T-helper 17 cell (primary cell): ENCODE measurements around the gene SETBP1. TPM values are rescaled to one million over a fixed set of nuclear protein-coding genes. Genes with fewer than 3 reads are reported as not detected.
"Not testable (repeated sequence)": the region's sequence is repeated elsewhere in the genome, so short reads cannot be mapped to it uniquely, and the experiment has no call there.

Experiments used
- ATAC-seq: fragments of 150-1000 bp; cut with Tn5 transposase; 2 replicates; pipeline ENCODE4 v1.10.0; 2021; ENCODE audit warnings: mild to moderate bottlenecking, moderate library complexity
- DNase-seq, 3 donors: peaks; one replicate each; pipeline versions ENCODE4 v3.0.0 to v3.0.0-alpha.2; 2020 to 2021
- H3K9me3 ChIP-seq: one replicate; pipeline ENCODE4 v1.7.0; 2013; ENCODE audit warnings: low read length, mild to moderate bottlenecking; ENCODE audit not compliant: control insufficient read depth, poor library complexity, severe bottlenecking
- H3K27ac Mint-ChIP-seq: one replicate; pipeline ENCODE4 v1.8.0; 2022; ENCODE audit warnings: mild to moderate bottlenecking, moderate library complexity, mixed read lengths
- H3K27me3 Mint-ChIP-seq: one replicate; pipeline ENCODE4 v1.8.0; 2022; ENCODE audit warnings: mixed read lengths
- H3K36me3 Mint-ChIP-seq: one replicate; pipeline ENCODE4 v1.8.0; 2022; ENCODE audit warnings: low read depth, mixed read lengths
- H3K4me1 Mint-ChIP-seq: one replicate; pipeline ENCODE4 v1.8.0; 2022; ENCODE audit warnings: mild to moderate bottlenecking, mixed read lengths
- H3K4me3 Mint-ChIP-seq: one replicate; pipeline ENCODE4 v1.8.0; 2022; ENCODE audit warnings: mild to moderate bottlenecking, moderate library complexity, mixed read lengths
- total RNA-seq, 4 donors: library from RNA in 2 of 4; stranded (reverse) in 2 of 4; gene quantifications; one replicate each; pipeline ENCODE4 v1.2.3 and lab custom pipeline; 2022 to 2026

SETBP1 gene
- total RNA-seq, 2 donors from 2014 or later = 0.83 to 3.6 TPM

GRCh38 chr18:44790860-44791259, 110.2 kb downstream of the SETBP1 start:
- peaks cover 50% of the 10 kb centered on the region for H3K27me3 Mint-ChIP-seq
- peaks cover 8% of the 10 kb centered on the region for H3K4me1 Mint-ChIP-seq

GRCh38 chr18:44791520-44791919, 110.8 kb downstream of the SETBP1 start:
- H3K9me3 ChIP-seq = no peaks in the 10 kb centered on the region
- peaks cover 4% of the 10 kb centered on the region for H3K4me1 Mint-ChIP-seq
- no peak overlapping the region for H3K27ac Mint-ChIP-seq
- no peak for DNase-seq
- no peak for ATAC-seq
- peaks cover 3% of the 10 kb centered on the region for H3K36me3 Mint-ChIP-seq
- H3K4me3 Mint-ChIP-seq = no peak overlapping the region
- peaks cover 43% of the 10 kb centered on the region for H3K27me3 Mint-ChIP-seq

More at GRCh38 chr18:44790860-44791259, 110.2 kb downstream of the SETBP1 start:
- H3K9me3 ChIP-seq = no peaks in the 10 kb centered on the region
- Mint-ChIP-seq H3K4me3 (no peak overlapping the region), H3K36me3 (peaks cover 3% of the 10 kb centered on the region), H3K27ac (no peak overlapping the region)
- no peak for DNase-seq
- no peak for ATAC-seq

- H3K4me1 Mint-ChIP-seq = no peaks in the 10 kb centered on the region
- H3K27me3 Mint-ChIP-seq = peaks cover 34% of the 10 kb centered on the region
- H3K27ac Mint-ChIP-seq = no peak overlapping the region
- DNase-seq = no peak
- ATAC-seq = no peak
- H3K36me3 Mint-ChIP-seq = peaks cover 3% of the 10 kb centered on the region
- H3K9me3 ChIP-seq = no peaks in the 10 kb centered on the region
- H3K4me3 Mint-ChIP-seq = no peak overlapping the region
These were observed 111.9 kb downstream of the SETBP1 start for GRCh38 chr18:44792456-44793061.

- no peak overlapping the region for H3K4me3 Mint-ChIP-seq
- peaks cover 30% of the 10 kb centered on the region for H3K27me3 Mint-ChIP-seq
- H3K36me3 Mint-ChIP-seq = peaks cover 3% of the 10 kb centered on the region
- ATAC-seq (no peak), DNase-seq (no peak)
- H3K27ac Mint-ChIP-seq = no peak overlapping the region
- no peaks in the 10 kb centered on the region for H3K9me3 ChIP-seq
- no peaks in the 10 kb centered on the region for H3K4me1 Mint-ChIP-seq
These were observed 112.5 kb downstream of the SETBP1 start for GRCh38 chr18:44793194-44793593.

GRCh38 chr18:44793685-44794084, 113.0 kb downstream of the SETBP1 start:
- no peak for ATAC-seq
- Mint-ChIP-seq H3K36me3 (peaks cover 3% of the 10 kb centered on the region), H3K27me3 (peaks cover 28% of the 10 kb centered on the region), H3K4me3 (no peak overlapping the region), H3K27ac (no peak overlapping the region), H3K4me1 (no peaks in the 10 kb centered on the region)
- H3K9me3 ChIP-seq = no peaks in the 10 kb centered on the region
- no peak for DNase-seq

DNA sequence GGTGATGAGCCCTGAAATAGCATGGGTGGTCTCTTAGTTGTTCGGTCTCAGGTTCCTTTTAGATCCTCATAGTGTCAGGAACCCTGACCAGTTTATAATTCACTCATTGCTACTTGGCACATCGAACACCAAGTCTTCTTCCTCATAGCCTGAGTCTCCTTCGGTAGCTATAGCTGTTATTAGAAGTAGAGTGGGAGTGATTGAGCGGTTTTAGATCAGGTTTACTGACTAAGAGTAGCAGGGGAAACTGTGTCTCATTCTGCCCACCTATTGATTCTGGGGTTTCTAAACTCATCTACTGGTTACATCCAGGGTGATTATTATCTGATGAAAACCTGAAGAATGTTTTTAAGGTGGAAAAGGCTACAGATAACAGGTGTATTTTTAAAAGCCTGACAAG, 114.6 kb downstream of the SETBP1 start:
- H3K27ac Mint-ChIP-seq = no peak overlapping the region
- no peak for DNase-seq
- no peaks in the 10 kb centered on the region for H3K4me1 Mint-ChIP-seq
- H3K9me3 ChIP-seq = no peaks in the 10 kb centered on the region
- peaks cover 3% of the 10 kb centered on the region for H3K36me3 Mint-ChIP-seq
- H3K4me3 Mint-ChIP-seq = no peak overlapping the region
- peaks cover 22% of the 10 kb centered on the region for H3K27me3 Mint-ChIP-seq
- no peak for ATAC-seq

- Mint-ChIP-seq H3K4me1 (no peaks in the 10 kb centered on the region), H3K27me3 (peaks cover 11% of the 10 kb centered on the region), H3K4me3 (no peak overlapping the region), H3K36me3 (no peaks in the 10 kb centered on the region), H3K27ac (no peak overlapping the region)
- DNase-seq (no peak), ATAC-seq (no peak)
- no peaks in the 10 kb centered on the region for H3K9me3 ChIP-seq
These were observed 116.0 kb downstream of the SETBP1 start for GRCh38 chr18:44796429-44797428.

- Mint-ChIP-seq H3K36me3 (no peaks in the 10 kb centered on the region), H3K4me1 (no peaks in the 10 kb centered on the region), H3K27me3 (peaks cover 11% of the 10 kb centered on the region), H3K27ac (no peak overlapping the region), H3K4me3 (no peak overlapping the region)
- no peak for DNase-seq
- H3K9me3 ChIP-seq = no peaks in the 10 kb centered on the region
- no peak for ATAC-seq
These were observed 117.9 kb downstream of the SETBP1 start for GRCh38 chr18:44798433-44799048.

DNA sequence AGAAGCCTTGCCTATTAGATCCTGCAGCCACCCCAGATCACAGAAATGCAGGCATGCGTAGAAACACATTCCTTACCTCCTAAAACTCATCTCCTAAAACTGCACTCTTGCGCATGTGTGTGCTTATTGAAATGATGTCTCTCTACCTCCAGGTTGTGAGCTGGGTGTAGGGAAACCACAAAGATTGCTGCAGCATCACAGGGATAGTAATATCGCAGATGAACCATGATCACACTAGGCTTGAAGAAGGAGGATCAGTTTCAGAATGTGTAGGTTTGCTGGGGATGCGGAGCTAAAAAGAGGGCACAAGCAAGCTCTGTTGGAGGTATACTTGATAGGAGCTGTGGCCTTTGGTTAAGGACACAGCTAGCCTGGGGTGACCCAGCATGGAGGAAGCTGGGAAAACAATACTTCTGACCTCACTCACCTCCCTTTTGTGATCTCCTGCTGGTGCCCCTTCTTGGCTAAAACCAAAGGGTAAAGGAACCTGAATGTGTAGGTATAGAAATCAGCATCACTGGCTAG, 118.8 kb downstream of the SETBP1 start:
- H3K27me3 Mint-ChIP-seq = peaks cover 3% of the 10 kb centered on the region
- no peaks in the 10 kb centered on the region for H3K36me3 Mint-ChIP-seq
- H3K27ac Mint-ChIP-seq = no peak overlapping the region
- no peaks in the 10 kb centered on the region for H3K9me3 ChIP-seq
- H3K4me3 Mint-ChIP-seq = no peak overlapping the region
- no peak for ATAC-seq
- no peak for DNase-seq
- H3K4me1 Mint-ChIP-seq = peaks cover 2% of the 10 kb centered on the region

GRCh38 chr18:44799907-44800421, 119.3 kb downstream of the SETBP1 start:
- H3K9me3 ChIP-seq = no peaks in the 10 kb centered on the region
- no peak for ATAC-seq
- Mint-ChIP-seq H3K4me1 (peaks cover 2% of the 10 kb centered on the region), H3K27me3 (no peaks in the 10 kb centered on the region), H3K27ac (no peak overlapping the region), H3K4me3 (no peak overlapping the region), H3K36me3 (no peaks in the 10 kb centered on the region)
- no peak for DNase-seq

- H3K36me3 Mint-ChIP-seq, H3K4me1 Mint-ChIP-seq, H3K4me3 Mint-ChIP-seq, DNase-seq, H3K27ac Mint-ChIP-seq, H3K9me3 ChIP-seq, H3K27me3 Mint-ChIP-seq, ATAC-seq: not testable (repeated sequence)
These were observed 120.1 kb downstream of the SETBP1 start for GRCh38 chr18:44800766-44801165.

- H3K36me3 Mint-ChIP-seq = no peaks in the 10 kb centered on the region
- no peak overlapping the region for H3K4me3 Mint-ChIP-seq
- no peaks in the 10 kb centered on the region for H3K9me3 ChIP-seq
- H3K27me3 Mint-ChIP-seq = peaks cover under 1% of the 10 kb centered on the region
- H3K27ac Mint-ChIP-seq = no peak overlapping the region
- no peak for ATAC-seq
- no peak for DNase-seq
- peaks cover 5% of the 10 kb centered on the region for H3K4me1 Mint-ChIP-seq
These were observed 121.1 kb downstream of the SETBP1 start for GRCh38 chr18:44801781-44802180.

- no peak for DNase-seq
- no peak for ATAC-seq
- no peak overlapping the region for H3K4me3 Mint-ChIP-seq
- peaks cover 7% of the 10 kb centered on the region for H3K27me3 Mint-ChIP-seq
- peaks cover 7% of the 10 kb centered on the region for H3K4me1 Mint-ChIP-seq
- no peak overlapping the region for H3K27ac Mint-ChIP-seq
- no peaks in the 10 kb centered on the region for H3K36me3 Mint-ChIP-seq
- no peaks in the 10 kb centered on the region for H3K9me3 ChIP-seq
These were observed 121.8 kb downstream of the SETBP1 start for GRCh38 chr18:44802508-44802907.
